PC-3 (cell line): ENCODE measurements around the gene PIGU. TPM values are rescaled to one million over a fixed set of nuclear protein-coding genes. Genes with fewer than 3 reads are reported as not detected.

Source experiments
- ATAC-seq: fragments of 200-7000 bp; cut with Tn5 transposase; 2 replicates; pipeline ENCODE4 v1.9.1; 2020; ENCODE audit warnings: mild to moderate bottlenecking, moderate library complexity
- BruUV-seq: library from RNA; stranded (reverse); fragments of 400-500 nt; replicated peaks from 2 replicates; lab custom pipeline; 2021; lab: Mats Ljungman, UMichigan
- CTCF ChIA-PET: fragments of 300-600 bp; sonication (Branson Sonifier 250); formaldehyde crosslinking; loops from one replicate; lab custom pipeline; 2022; ENCODE audit warnings: antibody characterized with exemption; lab: Charles Lee
- POLR2A ChIA-PET: fragments of 300-600 bp; sonication (Branson Sonifier 250); formaldehyde crosslinking; loops from one replicate; lab custom pipeline; 2022; ENCODE audit warnings: antibody characterized with exemption; ENCODE audit not compliant: unreplicated experiment; lab: Charles Lee
- DNase-seq: peaks from one replicate; pipeline ENCODE4 v3.0.0-alpha.2; 2015
- H2AFZ ChIP-seq: fragments of 300-600 bp; sonication (generic); 2 replicates; pipeline ENCODE4 v1.6.0; 2016; ENCODE audit warnings: antibody characterized with exemption, low read length
- H3F3A ChIP-seq: fragments of 300-600 bp; sonication (generic); one replicate; pipeline ENCODE4 v1.6.0; 2017; ENCODE audit warnings: antibody characterized with exemption, low read length, control low read depth, mild to moderate bottlenecking; ENCODE audit not compliant: unreplicated experiment
- H3K27ac ChIP-seq: fragments of 300-600 bp; sonication (generic); 2 replicates; pipeline ENCODE4 v1.5.1; 2016; ENCODE audit warnings: mild to moderate bottlenecking, low read length
- H3K27me3 ChIP-seq: fragments of 300-600 bp; sonication (generic); 2 replicates; pipeline ENCODE4 v1.6.1; 2016; ENCODE audit warnings: low read length, mixed read lengths
- H3K36me3 ChIP-seq: fragments of 300-600 bp; sonication (generic); 2 replicates; pipeline ENCODE4 v1.6.1; 2016; ENCODE audit warnings: low read depth, mixed run types, low read length, mixed read lengths
- H3K4me1 ChIP-seq: fragments of 300-600 bp; sonication (generic); 2 replicates; pipeline ENCODE4 v1.5.1; 2016; ENCODE audit warnings: low read length; ENCODE audit not compliant: insufficient read depth
- H3K4me2 ChIP-seq: fragments of 300-600 bp; sonication (generic); 2 replicates; pipeline ENCODE4 v1.6.0; 2016; ENCODE audit warnings: low read length
- H3K4me3 ChIP-seq: fragments of 300-600 bp; sonication (generic); 2 replicates; pipeline ENCODE4 v1.5.1; 2016; ENCODE audit warnings: mild to moderate bottlenecking, low read length, mixed read lengths
- H3K79me2 ChIP-seq: fragments of 300-600 bp; sonication (generic); 2 replicates; pipeline ENCODE4 v1.6.1; 2017; ENCODE audit warnings: low read length, mixed read lengths
- H3K9ac ChIP-seq: fragments of 300-600 bp; sonication (generic); 2 replicates; pipeline ENCODE4 v1.6.0; 2016; ENCODE audit warnings: mild to moderate bottlenecking, low read length
- H3K9me2 ChIP-seq: fragments of 300-600 bp; sonication (generic); replicated peaks from 2 replicates; pipeline ENCODE4 v1.6.1; 2016; ENCODE audit warnings: mixed run types, low read length, mixed read lengths
- H3K9me3 ChIP-seq: fragments of 300-600 bp; sonication (generic); 2 replicates; pipeline ENCODE4 v1.6.1; 2016; ENCODE audit warnings: low read length, mixed read lengths
- H4K20me1 ChIP-seq: fragments of 300-600 bp; sonication (generic); 2 replicates; pipeline ENCODE4 v1.6.1; 2016; ENCODE audit warnings: low read length, mixed read lengths
- EZH2 ChIP-seq: fragments of 300-600 bp; sonication (generic); IDR thresholded peaks from one replicate; pipeline ENCODE4 v1.6.1; 2017; ENCODE audit warnings: antibody characterized with exemption, mild to moderate bottlenecking, low read length; ENCODE audit not compliant: unreplicated experiment
- EZH2phosphoT487 ChIP-seq: fragments of 300-600 bp; sonication (generic); IDR thresholded peaks from 2 replicates; pipeline ENCODE4 v1.6.1; 2018; ENCODE audit warnings: mild to moderate bottlenecking, antibody characterized with exemption, low read length, borderline replicate concordance
- intact Hi-C: fragments of 100-400 bp; cut with micrococcal nuclease; formaldehyde crosslinking; loops from 2 replicates; pipeline ENCODE4 v1.9.0; 2023
- total RNA-seq: library from RNA; depleted of rRNA; stranded (reverse); fragments of >200 nt; gene quantifications from 2 replicates; pipeline ENCODE4 v1.2.3, GENCODE V29; 2014
- TF ChIP-seq, protein P1 (sequence below): fragments of 300-600 bp; sonication (generic); conservative IDR thresholded peaks from 2 replicates; pipeline ENCODE4 v1.5.1; 2017; ENCODE audit warnings: antibody characterized with exemption, low read depth, mild to moderate bottlenecking, low read length

The PIGU gene
- total RNA-seq, 1 experiment from 2014 or later = 24.5 TPM

DNA sequence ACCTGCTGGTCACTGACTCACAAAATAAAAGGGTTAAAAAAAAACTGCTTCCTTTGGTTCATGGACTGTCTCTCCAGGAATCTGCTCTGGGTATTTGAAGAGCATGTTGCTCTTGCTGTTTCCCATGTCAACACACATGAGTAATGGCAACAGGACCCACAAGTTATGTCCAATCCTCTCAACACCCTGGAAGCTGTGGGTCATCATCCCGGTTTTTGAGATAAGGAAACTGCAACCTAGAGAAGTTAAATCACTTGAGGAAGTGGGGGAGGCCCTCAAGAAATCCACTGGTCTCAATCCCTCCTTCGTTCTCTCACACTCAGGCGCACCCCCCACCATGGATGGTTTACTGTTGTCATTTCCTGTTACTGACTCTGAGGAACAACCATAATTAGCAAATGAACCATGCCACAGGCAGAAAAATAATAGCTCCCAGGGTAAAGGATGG is 106.0 kb downstream of the PIGU start:
- intact Hi-C loops = no loop called here
- TF ChIP-seq EZH2phosphoT487 (no peak), EZH2 (no peak)
- TF ChIP-seq, protein P1, sequence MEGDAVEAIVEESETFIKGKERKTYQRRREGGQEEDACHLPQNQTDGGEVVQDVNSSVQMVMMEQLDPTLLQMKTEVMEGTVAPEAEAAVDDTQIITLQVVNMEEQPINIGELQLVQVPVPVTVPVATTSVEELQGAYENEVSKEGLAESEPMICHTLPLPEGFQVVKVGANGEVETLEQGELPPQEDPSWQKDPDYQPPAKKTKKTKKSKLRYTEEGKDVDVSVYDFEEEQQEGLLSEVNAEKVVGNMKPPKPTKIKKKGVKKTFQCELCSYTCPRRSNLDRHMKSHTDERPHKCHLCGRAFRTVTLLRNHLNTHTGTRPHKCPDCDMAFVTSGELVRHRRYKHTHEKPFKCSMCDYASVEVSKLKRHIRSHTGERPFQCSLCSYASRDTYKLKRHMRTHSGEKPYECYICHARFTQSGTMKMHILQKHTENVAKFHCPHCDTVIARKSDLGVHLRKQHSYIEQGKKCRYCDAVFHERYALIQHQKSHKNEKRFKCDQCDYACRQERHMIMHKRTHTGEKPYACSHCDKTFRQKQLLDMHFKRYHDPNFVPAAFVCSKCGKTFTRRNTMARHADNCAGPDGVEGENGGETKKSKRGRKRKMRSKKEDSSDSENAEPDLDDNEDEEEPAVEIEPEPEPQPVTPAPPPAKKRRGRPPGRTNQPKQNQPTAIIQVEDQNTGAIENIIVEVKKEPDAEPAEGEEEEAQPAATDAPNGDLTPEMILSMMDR = no peak
- no TSS peak for BruUV-seq
- H3K9me2 ChIP-seq = no peaks in the 10 kb centered on the region
- H4K20me1 ChIP-seq = no peaks in the 10 kb centered on the region
- H3K4me2 ChIP-seq = no peak overlapping the region
- DNase-seq (peak; percentile 4), ATAC-seq (peak; percentile 45; the same call in 1 of the 2 replicates)
- H2AFZ ChIP-seq = no peak overlapping the region
- no peaks in the 10 kb centered on the region for H3F3A ChIP-seq
- H3K36me3 ChIP-seq = no peaks in the 10 kb centered on the region
- ChIA-PET POLR2A (no interaction called here), CTCF (interaction anchor here (0.6 kb wide), 1 partner anchor 305 kb away, joined by 3 read pairs; no protein-coding TSS in a partner anchor)
- H3K4me3 ChIP-seq = no peak overlapping the region
- no peaks in the 10 kb centered on the region for H3K79me2 ChIP-seq
- H3K9ac ChIP-seq = no peak overlapping the region
- H3K9me3 ChIP-seq = no peaks in the 10 kb centered on the region
- no peaks in the 10 kb centered on the region for H3K27me3 ChIP-seq
- H3K27ac ChIP-seq = no peak overlapping the region
- H3K4me1 ChIP-seq = 0 out of 2 replicates have a peak, but pooled peaks cover 4% of the 10 kb centered on the region

DNA sequence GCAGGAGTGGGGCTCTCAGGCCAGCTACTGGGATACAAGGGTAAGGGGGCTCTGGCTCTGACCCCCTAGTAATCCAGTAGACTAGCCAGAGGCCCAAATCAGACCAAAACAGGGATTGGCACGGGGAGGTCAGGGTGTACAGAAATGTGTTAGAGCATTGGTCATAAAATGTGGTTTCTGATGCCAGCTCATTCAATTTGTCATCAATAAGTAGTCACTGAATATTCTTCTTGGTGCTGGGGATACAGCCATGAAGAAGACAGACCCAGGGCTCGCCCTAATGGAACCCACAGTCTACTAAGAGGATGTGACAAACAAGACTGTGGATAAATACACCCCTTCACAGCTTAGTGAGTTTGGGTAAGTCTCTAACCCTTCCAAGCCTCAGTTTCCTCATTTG is 107.3 kb downstream of the PIGU start:
- ATAC-seq = no peak
- intact Hi-C loops = no loop called here
- no peaks in the 10 kb centered on the region for H4K20me1 ChIP-seq

More for the DNA sequence above, 107.3 kb downstream of the PIGU start:
- TF ChIP-seq EZH2 = no peak
- TF ChIP-seq, protein P1 = no peak
- no peak for TF ChIP-seq EZH2phosphoT487
- Histone ChIP-seq H2AFZ (no peak overlapping the region), H3K4me2 (no peak overlapping the region), H3K79me2 (no peaks in the 10 kb centered on the region), H3K36me3 (no peaks in the 10 kb centered on the region), H3K9me2 (no peaks in the 10 kb centered on the region), H3F3A (no peaks in the 10 kb centered on the region), H3K9me3 (no peaks in the 10 kb centered on the region), H3K27me3 (no peaks in the 10 kb centered on the region), H3K4me3 (no peak overlapping the region), H3K4me1 (0 out of 2 replicates have a peak, but pooled peaks cover 4% of the 10 kb centered on the region), H3K27ac (no peak overlapping the region), H3K9ac (no peak overlapping the region)
- POLR2A ChIA-PET = no interaction called here
- CTCF ChIA-PET = no interaction called here
- no TSS peak for BruUV-seq
- DNase-seq = peak; percentile 11
